GM23338 (cell line): Measurements from ENCODE around the gene AGBL5. TPM values are rescaled to one million over a fixed set of nuclear protein-coding genes. Genes with fewer than 3 reads are reported as not detected.

ENCODE experiments used
- ATAC-seq: fragments of 200-7000 bp; cut with Tn5 transposase; 3 replicates; pipeline ENCODE4 v1.9.1; 2020
- DNase-seq: peaks from one replicate; pipeline ENCODE4 v3.0.0-alpha.2; 2015; ENCODE audit warnings: low spot score
- H2AFZ ChIP-seq: fragments of 200-600 bp; sonication (generic); 2 replicates; pipeline ENCODE4 v1.8.0; 2016; ENCODE audit warnings: antibody characterized with exemption, mild to moderate bottlenecking, moderate library complexity
- H3F3A ChIP-seq: fragments of 200-600 bp; sonication (generic); replicated peaks from 2 replicates; pipeline ENCODE4 v1.8.0; 2017; ENCODE audit warnings: antibody characterized with exemption, mixed run types, low read depth
- H3K27ac ChIP-seq: fragments of 200-600 bp; sonication (generic); 2 replicates; pipeline ENCODE4 v1.6.1; 2016; ENCODE audit warnings: low read depth
- H3K27me3 ChIP-seq: fragments of 200-600 bp; sonication (generic); 2 replicates; pipeline ENCODE4 v1.8.0; 2016; ENCODE audit warnings: mild to moderate bottlenecking, mixed run types, moderate library complexity; ENCODE audit not compliant: insufficient read depth
- H3K36me3 ChIP-seq: fragments of 200-600 bp; sonication (generic); 2 replicates; pipeline ENCODE4 v1.8.0; 2016; ENCODE audit warnings: mild to moderate bottlenecking; ENCODE audit not compliant: insufficient read depth
- H3K4me1 ChIP-seq: fragments of 200-600 bp; sonication (generic); 2 replicates; pipeline ENCODE4 v1.8.0; 2016; ENCODE audit warnings: mild to moderate bottlenecking, moderate library complexity; ENCODE audit not compliant: insufficient read depth
- H3K4me2 ChIP-seq: fragments of 200-600 bp; sonication (generic); 2 replicates; pipeline ENCODE4 v1.7.1; 2017; ENCODE audit warnings: mixed run types
- H3K4me3 ChIP-seq: fragments of 200-600 bp; sonication (generic); 2 replicates; pipeline ENCODE4 v1.6.1; 2016; ENCODE audit warnings: mixed run types
- H3K79me2 ChIP-seq: fragments of 200-600 bp; sonication (generic); replicated peaks from 2 replicates; pipeline ENCODE4 v1.8.0; 2017; ENCODE audit warnings: mild to moderate bottlenecking; ENCODE audit not compliant: insufficient read depth
- H3K9me2 ChIP-seq: fragments of 200-600 bp; sonication (generic); 2 replicates; pipeline ENCODE4 v1.8.0; 2017; ENCODE audit not compliant: insufficient read depth
- H4K20me1 ChIP-seq: fragments of 200-600 bp; sonication (generic); replicated peaks from 2 replicates; pipeline ENCODE4 v1.8.0; 2017; ENCODE audit warnings: mild to moderate bottlenecking; ENCODE audit not compliant: insufficient read depth
- H3K27ac Mint-ChIP-seq: 2 replicates; pipeline ENCODE4 v1.8.0; 2020; ENCODE audit warnings: inconsistent platforms, mild to moderate bottlenecking, moderate library complexity, mixed read lengths
- H3K27me3 Mint-ChIP-seq: 3 replicates; pipeline ENCODE4 v1.8.0; 2022; ENCODE audit warnings: low read depth, mild to moderate bottlenecking, moderate library complexity, mixed read lengths, inconsistent platforms; ENCODE audit not compliant: insufficient read depth, poor library complexity
- H3K36me3 Mint-ChIP-seq: 3 replicates; pipeline ENCODE4 v1.8.0; 2021; ENCODE audit warnings: low read depth, mild to moderate bottlenecking, inconsistent platforms, moderate library complexity, mixed read lengths
- H3K4me1 Mint-ChIP-seq: 3 replicates; pipeline ENCODE4 v1.8.0; 2020; ENCODE audit warnings: mild to moderate bottlenecking, inconsistent platforms, mixed read lengths
- H3K4me3 Mint-ChIP-seq: 3 replicates; pipeline ENCODE4 v1.8.0; 2021; ENCODE audit warnings: moderate library complexity, mild to moderate bottlenecking, inconsistent platforms, mixed read lengths
- H3K9me3 Mint-ChIP-seq: 3 replicates; pipeline ENCODE4 v1.8.0; 2020; ENCODE audit warnings: moderate library complexity, mild to moderate bottlenecking, inconsistent platforms, mixed read lengths
- CREB1 ChIP-seq: fragments of 250-450 bp; sonication (Bioruptor Pico); IDR thresholded peaks from 2 replicates; pipeline ENCODE4 v1.5.0; 2020; ENCODE audit warnings: low read depth, mild to moderate bottlenecking, moderate library complexity
- JUNB ChIP-seq: IDR thresholded peaks from one replicate; pipeline ENCODE4 v1.6.1; 2016; ENCODE audit warnings: antibody characterized with exemption; ENCODE audit not compliant: unreplicated experiment
- ZNF331 ChIP-seq: fragments of 250-450 bp; sonication (Bioruptor Pico); IDR thresholded peaks from 2 replicates; pipeline ENCODE4 v1.5.0; 2020; ENCODE audit warnings: low read depth, mild to moderate bottlenecking, moderate library complexity
- polyA plus RNA-seq: library from polyadenylated mRNA; unstranded; fragments of >200 nt; fragmentation: Nextera tagmentation; extraction: Ambion mirVana; gene quantifications from 2 replicates; pipeline ENCODE4 v1.2.1, GENCODE V29; 2016
- total RNA-seq: library from RNA; depleted of rRNA; stranded (reverse); fragments of >200 nt; shearing (Covaris generic); gene quantifications from 2 replicates; pipeline ENCODE4 v1.2.3, GENCODE V29; 2014
- TF ChIP-seq, protein P1 (sequence below): fragments of 250-450 bp; sonication (Bioruptor Pico); IDR thresholded peaks from 2 replicates; pipeline ENCODE4 v1.5.0; 2020; ENCODE audit warnings: mild to moderate bottlenecking, moderate library complexity
- TF ChIP-seq, protein P2 (sequence below): IDR thresholded peaks from 2 replicates; pipeline ENCODE4 v1.6.1; 2016; ENCODE audit warnings: antibody characterized with exemption

Gene AGBL5
- total and polyA plus RNA-seq, 2 experiments from 2014 or later = 17.9 to 31.3 TPM

DNA sequence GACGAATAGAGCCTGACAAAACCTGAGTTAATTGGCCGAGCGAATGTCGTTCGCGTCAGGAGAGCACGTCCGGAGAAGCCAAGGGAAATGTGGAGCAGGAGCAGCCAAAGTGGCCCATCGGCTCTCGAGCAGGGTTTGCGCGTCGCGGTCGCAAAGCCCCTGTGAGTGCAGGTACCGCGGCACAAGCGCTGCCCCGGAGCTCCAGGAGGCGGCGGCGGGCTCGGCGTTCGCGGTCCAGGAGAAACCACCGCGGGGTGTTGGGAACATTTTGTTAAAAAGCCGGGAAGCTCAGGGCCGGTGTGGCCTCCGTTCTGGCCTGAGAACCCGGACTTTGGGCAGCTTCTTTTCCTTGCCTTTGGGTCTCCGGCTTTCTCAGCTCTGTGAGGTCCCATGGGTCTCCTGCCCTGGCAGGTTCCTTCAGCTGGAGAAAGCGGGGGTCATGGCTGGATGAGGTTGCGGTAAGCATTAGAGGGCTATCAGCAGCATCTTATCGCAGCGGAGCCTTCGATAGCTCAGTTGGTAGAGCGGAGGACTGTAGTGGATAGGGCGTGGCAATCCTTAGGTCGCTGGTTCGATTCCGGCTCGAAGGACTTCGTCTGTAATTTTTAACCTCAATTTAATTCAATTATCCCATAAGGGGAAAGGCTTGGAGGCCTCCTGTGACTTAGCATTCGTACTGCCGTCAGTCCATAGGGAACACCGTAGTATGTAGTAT lies 1.0 kb upstream of the AGBL5 start (continued):
- TF ChIP-seq, protein P1, sequence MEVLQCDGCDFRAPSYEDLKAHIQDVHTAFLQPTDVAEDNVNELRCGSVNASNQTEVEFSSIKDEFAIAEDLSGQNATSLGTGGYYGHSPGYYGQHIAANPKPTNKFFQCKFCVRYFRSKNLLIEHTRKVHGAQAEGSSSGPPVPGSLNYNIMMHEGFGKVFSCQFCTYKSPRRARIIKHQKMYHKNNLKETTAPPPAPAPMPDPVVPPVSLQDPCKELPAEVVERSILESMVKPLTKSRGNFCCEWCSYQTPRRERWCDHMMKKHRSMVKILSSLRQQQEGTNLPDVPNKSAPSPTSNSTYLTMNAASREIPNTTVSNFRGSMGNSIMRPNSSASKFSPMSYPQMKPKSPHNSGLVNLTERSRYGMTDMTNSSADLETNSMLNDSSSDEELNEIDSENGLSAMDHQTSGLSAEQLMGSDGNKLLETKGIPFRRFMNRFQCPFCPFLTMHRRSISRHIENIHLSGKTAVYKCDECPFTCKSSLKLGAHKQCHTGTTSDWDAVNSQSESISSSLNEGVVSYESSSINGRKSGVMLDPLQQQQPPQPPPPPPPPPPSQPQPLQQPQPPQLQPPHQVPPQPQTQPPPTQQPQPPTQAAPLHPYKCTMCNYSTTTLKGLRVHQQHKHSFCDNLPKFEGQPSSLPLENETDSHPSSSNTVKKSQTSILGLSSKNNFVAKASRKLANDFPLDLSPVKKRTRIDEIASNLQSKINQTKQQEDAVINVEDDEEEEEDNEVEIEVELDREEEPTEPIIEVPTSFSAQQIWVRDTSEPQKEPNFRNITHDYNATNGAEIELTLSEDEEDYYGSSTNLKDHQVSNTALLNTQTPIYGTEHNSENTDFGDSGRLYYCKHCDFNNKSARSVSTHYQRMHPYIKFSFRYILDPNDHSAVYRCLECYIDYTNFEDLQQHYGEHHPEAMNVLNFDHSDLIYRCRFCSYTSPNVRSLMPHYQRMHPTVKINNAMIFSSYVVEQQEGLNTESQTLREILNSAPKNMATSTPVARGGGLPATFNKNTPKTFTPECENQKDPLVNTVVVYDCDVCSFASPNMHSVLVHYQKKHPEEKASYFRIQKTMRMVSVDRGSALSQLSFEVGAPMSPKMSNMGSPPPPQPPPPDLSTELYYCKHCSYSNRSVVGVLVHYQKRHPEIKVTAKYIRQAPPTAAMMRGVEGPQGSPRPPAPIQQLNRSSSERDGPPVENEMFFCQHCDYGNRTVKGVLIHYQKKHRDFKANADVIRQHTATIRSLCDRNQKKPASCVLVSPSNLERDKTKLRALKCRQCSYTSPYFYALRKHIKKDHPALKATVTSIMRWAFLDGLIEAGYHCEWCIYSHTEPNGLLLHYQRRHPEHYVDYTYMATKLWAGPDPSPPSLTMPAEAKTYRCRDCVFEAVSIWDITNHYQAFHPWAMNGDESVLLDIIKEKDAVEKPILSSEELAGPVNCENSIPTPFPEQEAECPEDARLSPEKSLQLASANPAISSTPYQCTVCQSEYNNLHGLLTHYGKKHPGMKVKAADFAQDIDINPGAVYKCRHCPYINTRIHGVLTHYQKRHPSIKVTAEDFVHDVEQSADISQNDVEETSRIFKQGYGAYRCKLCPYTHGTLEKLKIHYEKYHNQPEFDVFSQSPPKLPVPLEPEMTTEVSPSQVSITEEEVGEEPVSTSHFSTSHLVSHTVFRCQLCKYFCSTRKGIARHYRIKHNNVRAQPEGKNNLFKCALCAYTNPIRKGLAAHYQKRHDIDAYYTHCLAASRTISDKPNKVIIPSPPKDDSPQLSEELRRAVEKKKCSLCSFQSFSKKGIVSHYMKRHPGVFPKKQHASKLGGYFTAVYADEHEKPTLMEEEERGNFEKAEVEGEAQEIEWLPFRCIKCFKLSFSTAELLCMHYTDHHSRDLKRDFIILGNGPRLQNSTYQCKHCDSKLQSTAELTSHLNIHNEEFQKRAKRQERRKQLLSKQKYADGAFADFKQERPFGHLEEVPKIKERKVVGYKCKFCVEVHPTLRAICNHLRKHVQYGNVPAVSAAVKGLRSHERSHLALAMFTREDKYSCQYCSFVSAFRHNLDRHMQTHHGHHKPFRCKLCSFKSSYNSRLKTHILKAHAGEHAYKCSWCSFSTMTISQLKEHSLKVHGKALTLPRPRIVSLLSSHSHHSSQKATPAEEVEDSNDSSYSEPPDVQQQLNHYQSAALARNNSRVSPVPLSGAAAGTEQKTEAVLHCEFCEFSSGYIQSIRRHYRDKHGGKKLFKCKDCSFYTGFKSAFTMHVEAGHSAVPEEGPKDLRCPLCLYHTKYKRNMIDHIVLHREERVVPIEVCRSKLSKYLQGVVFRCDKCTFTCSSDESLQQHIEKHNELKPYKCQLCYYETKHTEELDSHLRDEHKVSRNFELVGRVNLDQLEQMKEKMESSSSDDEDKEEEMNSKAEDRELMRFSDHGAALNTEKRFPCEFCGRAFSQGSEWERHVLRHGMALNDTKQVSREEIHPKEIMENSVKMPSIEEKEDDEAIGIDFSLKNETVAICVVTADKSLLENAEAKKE (CRISPR knock-in tag) = no peak
- TF ChIP-seq CREB1 (CRISPR knock-in tag) = no peak

DNA sequence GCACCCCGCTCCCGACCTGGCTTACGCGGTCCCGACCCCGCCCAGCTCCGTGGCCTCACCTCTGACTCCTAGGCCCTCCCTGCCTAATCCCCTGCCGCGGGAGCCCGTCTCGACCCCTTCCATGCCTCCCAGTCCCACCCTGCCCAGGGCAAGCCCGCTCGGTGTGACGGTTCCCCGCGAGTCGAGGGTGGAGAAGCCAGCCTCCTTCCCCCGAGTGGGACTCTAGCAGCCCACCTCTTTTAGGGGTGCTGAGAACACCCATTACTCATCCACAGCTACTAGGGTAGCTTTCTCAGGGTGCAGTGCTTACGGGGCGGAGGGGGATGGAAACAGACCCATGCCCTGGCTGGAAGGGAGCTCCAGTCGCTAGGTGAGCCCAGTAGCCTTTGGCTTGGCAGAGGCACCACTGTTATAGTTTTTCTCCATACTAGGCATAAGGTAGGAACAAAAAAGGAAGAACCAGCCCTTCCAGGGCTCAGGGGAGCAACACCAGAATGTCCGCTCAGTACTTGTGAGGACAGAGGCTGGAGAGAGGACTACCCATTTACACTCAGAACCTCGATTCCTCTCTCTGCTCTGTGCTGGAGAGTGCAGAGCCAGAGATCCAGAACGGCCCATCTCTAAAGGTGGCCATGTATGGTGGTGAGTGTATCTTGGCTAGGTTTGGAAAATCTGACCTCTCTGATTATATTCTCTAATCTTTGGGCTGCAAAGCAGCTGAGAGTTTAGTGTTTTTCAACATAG lies 606 bp downstream of the AGBL5 start:
- Mint-ChIP-seq H3K27ac (peak overlapping the region; percentile 72; the same call in 1 of the 2 replicates), H3K4me3 (peak overlapping the region; percentile 95), H3K9me3 (peaks cover 12% of the 10 kb centered on the region), H3K36me3 (peaks cover 40% of the 10 kb centered on the region), H3K27me3 (peaks cover 23% of the 10 kb centered on the region), H3K4me1 (peaks cover 9% of the 10 kb centered on the region; the same call in 2 of the 3 replicates)
- H3K9me2 ChIP-seq = no peaks in the 10 kb centered on the region
- DNase-seq = peak; percentile 86
- H3K27ac ChIP-seq = 0 out of 2 replicates have a peak overlapping the region, but pooled peaks have one; percentile 42
- peaks cover 15% of the 10 kb centered on the region for H3K36me3 ChIP-seq
- peak; percentile 48 for ATAC-seq
- no peaks in the 10 kb centered on the region for H3K79me2 ChIP-seq
- H2AFZ ChIP-seq = peak overlapping the region; percentile 97
- no peaks in the 10 kb centered on the region for H4K20me1 ChIP-seq
- no peaks in the 10 kb centered on the region for H3K27me3 ChIP-seq
- TF ChIP-seq, protein P2, sequence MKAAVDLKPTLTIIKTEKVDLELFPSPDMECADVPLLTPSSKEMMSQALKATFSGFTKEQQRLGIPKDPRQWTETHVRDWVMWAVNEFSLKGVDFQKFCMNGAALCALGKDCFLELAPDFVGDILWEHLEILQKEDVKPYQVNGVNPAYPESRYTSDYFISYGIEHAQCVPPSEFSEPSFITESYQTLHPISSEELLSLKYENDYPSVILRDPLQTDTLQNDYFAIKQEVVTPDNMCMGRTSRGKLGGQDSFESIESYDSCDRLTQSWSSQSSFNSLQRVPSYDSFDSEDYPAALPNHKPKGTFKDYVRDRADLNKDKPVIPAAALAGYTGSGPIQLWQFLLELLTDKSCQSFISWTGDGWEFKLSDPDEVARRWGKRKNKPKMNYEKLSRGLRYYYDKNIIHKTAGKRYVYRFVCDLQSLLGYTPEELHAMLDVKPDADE = no peak
- TF ChIP-seq ZNF331 (no peak), JUNB (no peak)
- peak overlapping the region; percentile 85 for H3K4me2 ChIP-seq
- peaks cover 6% of the 10 kb centered on the region; the same call in 1 of the 2 replicates for H3K4me1 ChIP-seq
- H3K4me3 ChIP-seq = peak overlapping the region; percentile 99
- H3F3A ChIP-seq = peaks cover 11% of the 10 kb centered on the region
